Keratinocyte (primary cell): ENCODE data around the gene ZBTB20. TPM values are rescaled to one million over a fixed set of nuclear protein-coding genes. Genes with fewer than 3 reads are reported as not detected.

Source experiments
- DNase-seq: peaks from one replicate; pipeline ENCODE4 v3.0.0-alpha.2; 2011; ENCODE audit warnings: low read depth, missing footprints, low spot score
- FAIRE-seq: peaks from 2 replicates; lab custom pipeline; 2011; peaks lifted over from hg19 to GRCh38; lab: Jason Lieb, UNC
- H2AFZ ChIP-seq: 2 replicates; pipeline ENCODE4 v1.6.0; 2012; ENCODE audit warnings: low read length, control low read depth, inconsistent platforms; ENCODE audit not compliant: control insufficient read depth
- H3K27ac ChIP-seq: 2 replicates; pipeline ENCODE4 v1.5.1; 2011; ENCODE audit warnings: low read length; ENCODE audit not compliant: control insufficient read depth, insufficient read depth
- H3K27me3 ChIP-seq: 3 replicates; pipeline ENCODE4 v1.6.0; 2011; ENCODE audit warnings: low read length; ENCODE audit not compliant: control insufficient read depth, insufficient read depth; ENCODE audit errors: extremely low read depth
- H3K36me3 ChIP-seq, 2 experiments: 2 replicates in 1 of 2; 3 replicates in 1 of 2; pipeline ENCODE4 v1.5.1; 2011; ENCODE audit warnings: low read length in 2 of 2, mild to moderate bottlenecking in 1 of 2; ENCODE audit not compliant: control insufficient read depth in 2 of 2, insufficient read depth in 2 of 2; ENCODE audit errors: extremely low read depth in 1 of 2
- H3K4me1 ChIP-seq: 3 replicates; pipeline ENCODE4 v1.5.1; 2011; ENCODE audit warnings: low read length; ENCODE audit not compliant: control insufficient read depth, insufficient read depth; ENCODE audit errors: extremely low read depth
- H3K4me2 ChIP-seq: 3 replicates; pipeline ENCODE4 v1.6.0; 2011; ENCODE audit warnings: low read depth, low read length; ENCODE audit not compliant: control insufficient read depth, insufficient read depth; ENCODE audit errors: extremely low read depth
- H3K4me3 ChIP-seq, 3 experiments: fragments of 200-600 bp in 1 of 3; sonication (generic) in 1 of 3; 2 replicates in 2 of 3; 3 replicates in 1 of 3; pipeline ENCODE4 v1.5.1; 2011 to 2016; ENCODE audit warnings: low read length in 3 of 3, mild to moderate bottlenecking in 3 of 3, control low read depth in 2 of 3, inconsistent platforms in 1 of 3, low read depth in 1 of 3, mixed read lengths in 1 of 3, mixed run types in 1 of 3, moderate library complexity in 1 of 3; ENCODE audit not compliant: control insufficient read depth in 2 of 3, insufficient read depth in 2 of 3; ENCODE audit errors: extremely low read depth in 1 of 3
- H3K79me2 ChIP-seq: 2 replicates; pipeline ENCODE4 v1.6.0; 2012; ENCODE audit warnings: low read length; ENCODE audit not compliant: control insufficient read depth, insufficient read depth
- H3K9ac ChIP-seq: 3 replicates; pipeline ENCODE4 v1.6.0; 2011; ENCODE audit warnings: low read length; ENCODE audit not compliant: control insufficient read depth, insufficient read depth; ENCODE audit errors: extremely low read depth
- H3K9me1 ChIP-seq: 3 replicates; pipeline ENCODE4 v1.6.0; 2011; ENCODE audit warnings: low read length; ENCODE audit not compliant: control insufficient read depth, insufficient read depth; ENCODE audit errors: extremely low read depth
- H3K9me3 ChIP-seq: 2 replicates; pipeline ENCODE4 v1.5.1; 2012; ENCODE audit warnings: low read depth, low read length; ENCODE audit not compliant: control insufficient read depth
- H4K20me1 ChIP-seq: 3 replicates; pipeline ENCODE4 v1.6.0; 2011; ENCODE audit warnings: low read length; ENCODE audit not compliant: control insufficient read depth, insufficient read depth; ENCODE audit errors: extremely low read depth
- EZH2 ChIP-seq: IDR thresholded peaks from one replicate; pipeline ENCODE4 v1.6.1; 2012; ENCODE audit warnings: inconsistent platforms, mild to moderate bottlenecking, low read length, moderate library complexity
- dilution Hi-C: fragments of 300-500 bp; cut with MboI; formaldehyde crosslinking; loops from one replicate; pipeline ENCODE4 v1.7.0; 2020; ENCODE audit warnings: low sequenced_read_pairs; ENCODE audit not compliant: extremely low pct_ligation_motif_present
- polyA plus RNA-seq, 5 experiments: library from polyadenylated mRNA; depleted of rRNA in 3 of 5; stranded (reverse) in 3 of 5; stranded (forward) in 1 of 5; unstranded in 1 of 5; fragments of >200 nt; gene quantifications; 1 replicate in 1 of 5; 2 replicates in 3 of 5; 3 replicates in 1 of 5; pipeline versions ENCODE4 v1.2.1 to v1.2.3, GENCODE V29; 2011 to 2012; ENCODE audit warnings: missing spikeins in 2 of 5, low read depth in 1 of 5, low replicate concordance in 1 of 5
- TF ChIP-seq, protein P1 (sequence below), 3 experiments: IDR thresholded peaks in 1 of 3; conservative IDR thresholded peaks in 1 of 3; optimal IDR thresholded peaks in 1 of 3; 2 replicates in 2 of 3; 3 replicates in 1 of 3; pipeline versions ENCODE3 to v1.5.1; 2011; ENCODE audit warnings: low read length in 3 of 3, mild to moderate bottlenecking in 3 of 3, moderate library complexity in 2 of 3, control low read depth in 1 of 3, inconsistent platforms in 1 of 3; ENCODE audit not compliant: insufficient read depth in 2 of 3; ENCODE audit errors: extremely low read depth in 1 of 3

ZBTB20 gene
- polyA plus RNA-seq, 1 donor (not counting 4 experiments of a cell fraction or from before 2014, with no cell fraction given) = 0.52 TPM

- no peak overlapping the region for H3K27ac ChIP-seq
- no peak for FAIRE-seq
- no peaks in the 10 kb centered on the region for H3K36me3 ChIP-seq
- H3K9me3 ChIP-seq = no peaks in the 10 kb centered on the region
- DNase-seq = no peak
- no peaks in the 10 kb centered on the region for H3K27me3 ChIP-seq
- H3K79me2 ChIP-seq = no peaks in the 10 kb centered on the region
- peaks cover 2% of the 10 kb centered on the region for H3K4me1 ChIP-seq
- H3K4me3 ChIP-seq = no peak overlapping the region
- no peak for TF ChIP-seq EZH2
- TF ChIP-seq, protein P1, sequence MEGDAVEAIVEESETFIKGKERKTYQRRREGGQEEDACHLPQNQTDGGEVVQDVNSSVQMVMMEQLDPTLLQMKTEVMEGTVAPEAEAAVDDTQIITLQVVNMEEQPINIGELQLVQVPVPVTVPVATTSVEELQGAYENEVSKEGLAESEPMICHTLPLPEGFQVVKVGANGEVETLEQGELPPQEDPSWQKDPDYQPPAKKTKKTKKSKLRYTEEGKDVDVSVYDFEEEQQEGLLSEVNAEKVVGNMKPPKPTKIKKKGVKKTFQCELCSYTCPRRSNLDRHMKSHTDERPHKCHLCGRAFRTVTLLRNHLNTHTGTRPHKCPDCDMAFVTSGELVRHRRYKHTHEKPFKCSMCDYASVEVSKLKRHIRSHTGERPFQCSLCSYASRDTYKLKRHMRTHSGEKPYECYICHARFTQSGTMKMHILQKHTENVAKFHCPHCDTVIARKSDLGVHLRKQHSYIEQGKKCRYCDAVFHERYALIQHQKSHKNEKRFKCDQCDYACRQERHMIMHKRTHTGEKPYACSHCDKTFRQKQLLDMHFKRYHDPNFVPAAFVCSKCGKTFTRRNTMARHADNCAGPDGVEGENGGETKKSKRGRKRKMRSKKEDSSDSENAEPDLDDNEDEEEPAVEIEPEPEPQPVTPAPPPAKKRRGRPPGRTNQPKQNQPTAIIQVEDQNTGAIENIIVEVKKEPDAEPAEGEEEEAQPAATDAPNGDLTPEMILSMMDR (optimal IDR thresholded peaks at IDR 0.05 in 1 of 3, IDR thresholded peaks at IDR 0.05 in 1 of 3, conservative IDR thresholded peaks at IDR 0.05 in 1 of 3; ENCODE audit: extremely low read depth in 1 of 3, insufficient read depth in 2 of 3, low read length in 3 of 3) = no peak
- H3K9ac ChIP-seq = no peak overlapping the region
- no peak overlapping the region for H2AFZ ChIP-seq
- H4K20me1 ChIP-seq = no peaks in the 10 kb centered on the region
- no peaks in the 10 kb centered on the region for H3K9me1 ChIP-seq
- no peak overlapping the region for H3K4me2 ChIP-seq
- dilution Hi-C loops = no loop called here
These were observed 486.3 kb downstream of the ZBTB20 start for GRCh38 chr3:114660808-114661207.

DNA sequence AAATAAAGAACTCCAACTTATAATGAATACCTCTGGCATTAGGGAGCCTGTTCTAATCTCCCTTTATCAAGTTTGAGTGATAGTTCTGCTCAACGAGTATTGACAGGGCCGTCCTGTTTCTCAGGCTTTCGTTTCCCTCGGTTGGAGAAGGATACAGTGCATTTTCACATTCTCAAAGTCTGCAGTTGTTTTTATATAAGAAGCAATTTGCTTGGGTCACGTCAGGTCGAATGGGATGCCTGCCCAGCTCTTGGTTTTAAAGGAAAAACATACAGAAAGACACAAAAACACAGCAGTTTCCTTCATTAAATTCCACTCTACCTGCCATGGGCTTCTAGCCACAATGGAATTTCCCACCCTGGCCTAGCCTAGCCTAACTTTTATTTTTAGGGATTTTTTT is 487.0 kb downstream of the ZBTB20 start:
- Histone ChIP-seq H3K4me2 (peak overlapping the region; percentile 43), H3K4me3 (no peak overlapping the region), H4K20me1 (no peaks in the 10 kb centered on the region), H3K9me1 (no peaks in the 10 kb centered on the region), H3K27ac (no peak overlapping the region), H3K36me3 (no peaks in the 10 kb centered on the region), H3K9ac (no peak overlapping the region), H3K27me3 (no peaks in the 10 kb centered on the region), H2AFZ (peak overlapping the region; percentile 71), H3K79me2 (no peaks in the 10 kb centered on the region), H3K4me1 (peaks cover 2% of the 10 kb centered on the region), H3K9me3 (no peaks in the 10 kb centered on the region)
- DNase-seq (no peak), FAIRE-seq (no peak)
- dilution Hi-C loops = no loop called here
- no peak for TF ChIP-seq EZH2
- TF ChIP-seq, protein P1 (optimal IDR thresholded peaks at IDR 0.05 in 1 of 3, IDR thresholded peaks at IDR 0.05 in 1 of 3, conservative IDR thresholded peaks at IDR 0.05 in 1 of 3; ENCODE audit: extremely low read depth in 1 of 3, insufficient read depth in 2 of 3, low read length in 3 of 3) = no peak
